ENCODE measurements around the gene PCDHGB6.
A peak's percentile ranks its signal among the peaks of the same experiment; 100 is the strongest.
"Not testable (repeated sequence)": the region's sequence is repeated elsewhere in the genome, so short reads cannot be mapped to it uniquely, and the experiment has no call there.

PCDHGB6 gene

DNA sequence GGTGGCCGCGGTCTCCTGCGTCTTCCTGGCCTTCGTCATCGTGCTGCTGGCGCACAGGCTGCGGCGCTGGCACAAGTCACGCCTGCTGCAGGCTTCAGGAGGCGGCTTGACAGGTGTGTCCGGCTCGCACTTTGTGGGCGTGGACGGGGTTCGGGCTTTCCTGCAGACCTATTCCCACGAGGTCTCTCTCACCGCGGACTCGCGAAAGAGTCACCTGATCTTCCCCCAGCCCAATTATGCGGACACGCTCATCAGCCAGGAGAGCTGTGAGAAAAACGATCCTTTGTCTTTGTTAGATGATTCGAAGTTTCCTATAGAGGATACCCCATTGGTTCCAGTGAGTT lies 7.4 kb downstream of the PCDHGB6 start:
- H4K8ac ChIP-seq (ENCODE audit: low read depth, low read length); H2BK120ac ChIP-seq (ENCODE audit: low read depth, low read length); H2AK5ac ChIP-seq (ENCODE audit: low read length); H3K56ac ChIP-seq (ENCODE audit: low read length); H4K5ac ChIP-seq (ENCODE audit: low read length); H3K36me3 ChIP-seq (ENCODE audit: control insufficient read depth, insufficient read depth, low read length); H3K4me2 ChIP-seq (ENCODE audit: low read length); DNase-seq; H3K23ac ChIP-seq (ENCODE audit: low read length); H3K9ac ChIP-seq (ENCODE audit: low read length); H3K4me3 ChIP-seq (ENCODE audit: low read length); H3K79me1 ChIP-seq (ENCODE audit: low read length); H3K4me1 ChIP-seq (ENCODE audit: control insufficient read depth, low read depth, low read length); H3K4ac ChIP-seq (ENCODE audit: low read depth, low read length); H2BK15ac ChIP-seq (replicated peaks; ENCODE audit: low read depth); H3K27me3 ChIP-seq (ENCODE audit: insufficient read depth, low read length, poor library complexity); H3K18ac ChIP-seq (ENCODE audit: low read length); H3K79me2 ChIP-seq (ENCODE audit: control insufficient read depth, insufficient read depth, low read length); H3K27ac ChIP-seq (ENCODE audit: low read depth, low read length); H2BK5ac ChIP-seq (ENCODE audit: low read length): not testable (repeated sequence)
- WGBS (ENCODE audit: extremely low coverage, insufficient coverage, low lambda C conversion rate): no CpG with 5 or more reads among the region's 24 CpGs

DNA sequence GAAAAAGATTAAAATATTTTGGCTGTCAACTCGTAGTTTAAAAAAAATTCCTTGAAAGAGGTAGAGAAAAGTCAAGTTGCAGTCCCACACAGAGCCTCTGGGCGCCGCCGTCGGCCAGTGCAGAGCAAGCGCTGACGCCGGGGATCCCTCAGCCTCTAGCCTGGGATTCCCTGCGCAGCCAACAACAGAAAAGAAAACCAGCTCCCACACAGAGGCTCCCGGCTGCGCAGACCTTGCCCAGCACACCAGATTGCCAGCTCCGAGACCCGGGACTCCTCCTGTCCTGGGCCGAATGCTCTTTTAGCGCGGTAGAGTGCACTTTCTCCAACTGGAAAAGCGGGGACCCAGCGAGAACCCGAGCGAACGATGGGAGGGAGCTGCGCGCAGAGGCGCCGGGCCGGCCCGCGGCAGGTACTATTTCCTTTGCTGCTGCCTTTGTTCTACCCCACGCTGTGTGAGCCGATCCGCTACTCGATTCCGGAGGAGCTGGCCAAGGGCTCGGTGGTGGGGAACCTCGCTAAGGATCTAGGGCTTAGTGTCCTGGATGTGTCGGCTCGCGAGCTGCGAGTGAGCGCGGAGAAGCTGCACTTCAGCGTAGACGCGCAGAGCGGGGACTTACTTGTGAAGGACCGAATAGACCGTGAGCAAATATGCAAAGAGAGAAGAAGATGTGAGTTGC lies 9.8 kb downstream of the PCDHGB6 start, which contains the start of gene PCDHGB7:
Gene PCDHGB7, plus strand, starts transcription at position 184 of the 679 bp plus-strand sequence. Its CDS starts 183 bp downstream, at position 367.
- H4K5ac ChIP-seq (ENCODE audit: low read length); H3K27ac ChIP-seq (ENCODE audit: low read depth, low read length); H4K8ac ChIP-seq (ENCODE audit: low read depth, low read length); H2BK120ac ChIP-seq (ENCODE audit: low read depth, low read length); H3K79me1 ChIP-seq (ENCODE audit: low read length); H3K27me3 ChIP-seq (ENCODE audit: insufficient read depth, low read length, poor library complexity); H3K79me2 ChIP-seq (ENCODE audit: control insufficient read depth, insufficient read depth, low read length); H2BK5ac ChIP-seq (ENCODE audit: low read length); H3K4me1 ChIP-seq (ENCODE audit: control insufficient read depth, low read depth, low read length); H3K18ac ChIP-seq (ENCODE audit: low read length); H3K4ac ChIP-seq (ENCODE audit: low read depth, low read length); H2AK5ac ChIP-seq (ENCODE audit: low read length); H2BK15ac ChIP-seq (replicated peaks; ENCODE audit: low read depth); H3K23ac ChIP-seq (ENCODE audit: low read length); H3K36me3 ChIP-seq (ENCODE audit: control insufficient read depth, insufficient read depth, low read length): not testable (repeated sequence)
- Histone ChIP-seq H3K4me2 (ENCODE audit: low read length) (peak within 1 kb of the TSS; percentile 25), H3K9ac (ENCODE audit: low read length) (peak within 1 kb of the TSS; percentile 75), H3K4me3 (ENCODE audit: low read length) (peak within 1 kb of the TSS; percentile 70), H3K56ac (ENCODE audit: low read length) (peak within 1 kb of the TSS; percentile 92)
- DNase-seq: peak; percentile 92
- no CpG with 5 or more reads among the region's 47 CpGs for WGBS (ENCODE audit: extremely low coverage, insufficient coverage, low lambda C conversion rate)

DNA sequence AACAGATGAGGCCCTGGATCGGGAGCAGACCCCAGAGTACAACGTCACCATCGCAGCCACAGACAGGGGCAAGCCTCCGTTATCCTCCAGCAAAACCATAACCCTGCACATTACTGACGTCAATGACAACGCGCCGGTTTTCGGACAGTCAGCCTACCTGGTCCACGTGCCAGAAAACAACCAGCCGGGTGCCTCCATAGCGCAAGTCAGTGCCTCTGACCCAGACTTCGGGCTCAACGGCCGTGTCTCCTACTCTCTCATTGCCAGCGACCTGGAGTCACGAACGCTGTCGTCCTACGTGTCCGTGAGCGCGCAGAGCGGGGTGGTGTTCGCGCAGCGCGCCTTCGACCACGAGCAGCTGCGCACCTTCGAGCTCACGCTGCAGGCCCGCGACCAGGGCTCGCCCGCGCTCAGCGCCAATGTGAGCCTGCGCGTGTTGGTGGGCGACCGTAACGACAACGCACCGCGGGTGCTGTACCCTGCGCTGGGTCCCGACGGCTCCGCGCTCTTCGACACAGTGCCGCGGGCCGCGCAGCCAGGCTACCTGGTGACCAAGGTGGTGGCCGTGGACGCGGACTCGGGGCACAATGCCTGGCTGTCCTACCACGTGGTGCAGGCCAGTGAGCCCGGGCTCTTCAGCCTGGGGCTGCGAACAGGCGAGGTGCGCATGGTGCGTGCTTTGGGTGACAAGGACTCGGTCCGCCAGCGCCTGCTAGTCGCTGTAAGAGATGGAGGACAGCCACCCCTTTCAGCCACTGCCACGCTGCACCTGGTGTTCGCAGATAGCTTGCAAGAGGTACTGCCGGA lies 11.5 kb downstream of the PCDHGB6 start:
- Histone ChIP-seq H4K5ac (ENCODE audit: low read length) (no peak overlapping the region), H3K18ac (ENCODE audit: low read length) (no peak overlapping the region), H3K36me3 (ENCODE audit: control insufficient read depth, insufficient read depth, low read length) (no peaks in the 10 kb centered on the region), H2AK5ac (ENCODE audit: low read length) (no peak overlapping the region), H2BK120ac (ENCODE audit: low read depth, low read length) (no peak overlapping the region), H3K27ac (ENCODE audit: low read depth, low read length) (no peak overlapping the region), H3K4ac (ENCODE audit: low read depth, low read length) (no peak overlapping the region), H3K79me2 (ENCODE audit: control insufficient read depth, insufficient read depth, low read length) (no peaks in the 10 kb centered on the region), H3K56ac (ENCODE audit: low read length) (no peak overlapping the region), H3K23ac (ENCODE audit: low read length) (no peak overlapping the region), H4K8ac (ENCODE audit: low read depth, low read length) (no peak overlapping the region), H3K79me1 (ENCODE audit: low read length) (no peaks in the 10 kb centered on the region), H2BK5ac (ENCODE audit: low read length) (no peak overlapping the region), H3K27me3 (ENCODE audit: insufficient read depth, low read length, poor library complexity) (no peaks in the 10 kb centered on the region), H3K9ac (ENCODE audit: low read length) (no peak overlapping the region), H3K4me1 (ENCODE audit: control insufficient read depth, low read depth, low read length) (no peaks in the 10 kb centered on the region), H2BK15ac (replicated peaks; ENCODE audit: low read depth) (no peak overlapping the region), H3K4me3 (ENCODE audit: low read length) (no peak overlapping the region), H3K4me2 (ENCODE audit: low read length) (no peak overlapping the region)
- no CpG with 5 or more reads among the region's 74 CpGs for WGBS (ENCODE audit: extremely low coverage, insufficient coverage, low lambda C conversion rate)
- DNase-seq: no peak

DNA sequence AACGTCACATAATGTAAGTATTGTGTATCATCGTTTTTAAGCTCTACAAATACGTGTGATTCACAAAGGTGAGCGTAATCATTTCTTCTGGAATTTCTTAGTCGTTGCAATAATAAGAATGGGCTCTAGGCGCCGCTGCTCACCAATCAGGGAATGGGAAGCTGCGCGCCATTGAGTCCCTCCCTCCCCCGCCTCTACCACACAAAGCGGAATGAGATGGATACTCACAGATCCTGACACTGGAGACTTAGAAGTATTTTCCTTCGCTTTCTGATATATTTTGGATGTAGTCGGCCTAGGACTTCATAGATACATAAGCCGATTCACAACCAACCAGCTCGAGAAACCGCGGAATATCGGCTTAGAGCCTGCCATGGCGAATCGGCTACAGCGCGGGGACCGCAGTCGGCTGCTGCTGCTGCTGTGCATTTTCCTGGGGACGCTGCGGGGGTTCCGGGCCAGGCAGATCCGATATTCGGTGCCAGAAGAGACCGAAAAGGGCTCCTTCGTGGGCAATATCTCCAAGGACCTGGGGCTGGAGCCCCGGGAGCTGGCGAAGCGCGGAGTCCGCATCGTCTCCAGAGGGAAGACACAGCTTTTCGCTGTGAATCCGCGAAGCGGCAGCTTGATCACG lies 13.2 kb downstream of the PCDHGB6 start, which contains the start of gene PCDHGA11:
Gene PCDHGA11, plus strand, starts transcription at position 197 of the 634 bp plus-strand sequence. Its CDS starts 177 bp downstream, at position 374.
- H2BK120ac ChIP-seq (ENCODE audit: low read depth, low read length): no peak within 1 kb of the TSS
- no peak within 1 kb of the TSS for H3K27ac ChIP-seq (ENCODE audit: low read depth, low read length)
- no peaks in the 10 kb centered on the region for H3K79me1 ChIP-seq (ENCODE audit: low read length)
- H2BK15ac ChIP-seq (replicated peaks; ENCODE audit: low read depth): no peak within 1 kb of the TSS
- H3K4ac ChIP-seq (ENCODE audit: low read depth, low read length): no peak within 1 kb of the TSS
- no peak within 1 kb of the TSS for H3K4me2 ChIP-seq (ENCODE audit: low read length)
- H3K4me3 ChIP-seq (ENCODE audit: low read length): no peak within 1 kb of the TSS
- no peak within 1 kb of the TSS for H3K23ac ChIP-seq (ENCODE audit: low read length)
- no peak within 1 kb of the TSS for H2BK5ac ChIP-seq (ENCODE audit: low read length)
- no peaks in the 10 kb centered on the region for H3K36me3 ChIP-seq (ENCODE audit: control insufficient read depth, insufficient read depth, low read length)
- H3K27me3 ChIP-seq (ENCODE audit: insufficient read depth, low read length, poor library complexity): no peaks in the 10 kb centered on the region
- no peak within 1 kb of the TSS for H3K18ac ChIP-seq (ENCODE audit: low read length)
- no peak within 1 kb of the TSS for H4K5ac ChIP-seq (ENCODE audit: low read length)
- H3K79me2 ChIP-seq (ENCODE audit: control insufficient read depth, insufficient read depth, low read length): no peaks in the 10 kb centered on the region
- DNase-seq: peak; percentile 73
- no peak within 1 kb of the TSS for H4K8ac ChIP-seq (ENCODE audit: low read depth, low read length)
- H3K9ac ChIP-seq (ENCODE audit: low read length): no peak within 1 kb of the TSS
- H3K56ac ChIP-seq (ENCODE audit: low read length): no peak within 1 kb of the TSS
- no CpG with 5 or more reads among the region's 42 CpGs for WGBS (ENCODE audit: extremely low coverage, insufficient coverage, low lambda C conversion rate)
- no peaks in the 10 kb centered on the region for H3K4me1 ChIP-seq (ENCODE audit: control insufficient read depth, low read depth, low read length)
- H2AK5ac ChIP-seq (ENCODE audit: low read length): no peak within 1 kb of the TSS

DNA sequence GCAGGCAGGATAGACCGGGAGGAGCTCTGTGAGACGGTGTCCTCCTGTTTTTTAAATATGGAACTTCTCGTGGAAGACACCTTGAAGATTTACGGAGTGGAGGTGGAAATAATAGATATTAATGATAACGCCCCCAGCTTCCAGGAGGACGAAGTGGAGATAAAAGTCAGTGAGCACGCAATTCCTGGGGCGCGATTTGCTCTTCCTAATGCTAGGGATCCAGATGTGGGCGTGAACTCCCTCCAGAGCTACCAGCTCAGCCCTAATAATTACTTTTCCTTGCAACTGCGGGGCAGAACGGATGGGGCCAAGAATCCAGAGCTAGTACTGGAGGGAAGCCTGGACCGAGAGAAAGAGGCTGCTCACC lies 13.7 kb downstream of the PCDHGB6 start:
- Histone ChIP-seq H2BK5ac (ENCODE audit: low read length) (no peak overlapping the region), H4K8ac (ENCODE audit: low read depth, low read length) (no peak overlapping the region), H3K4me1 (ENCODE audit: control insufficient read depth, low read depth, low read length) (no peaks in the 10 kb centered on the region), H3K27me3 (ENCODE audit: insufficient read depth, low read length, poor library complexity) (no peaks in the 10 kb centered on the region), H3K56ac (ENCODE audit: low read length) (no peak overlapping the region), H3K18ac (ENCODE audit: low read length) (no peak overlapping the region), H2BK120ac (ENCODE audit: low read depth, low read length) (no peak overlapping the region), H4K5ac (ENCODE audit: low read length) (no peak overlapping the region), H3K4me3 (ENCODE audit: low read length) (no peak overlapping the region), H3K4ac (ENCODE audit: low read depth, low read length) (no peak overlapping the region), H3K79me2 (ENCODE audit: control insufficient read depth, insufficient read depth, low read length) (no peaks in the 10 kb centered on the region), H2AK5ac (ENCODE audit: low read length) (no peak overlapping the region), H3K9ac (ENCODE audit: low read length) (no peak overlapping the region), H3K36me3 (ENCODE audit: control insufficient read depth, insufficient read depth, low read length) (no peaks in the 10 kb centered on the region), H3K79me1 (ENCODE audit: low read length) (no peaks in the 10 kb centered on the region), H2BK15ac (replicated peaks; ENCODE audit: low read depth) (no peak overlapping the region), H3K27ac (ENCODE audit: low read depth, low read length) (no peak overlapping the region), H3K23ac (ENCODE audit: low read length) (no peak overlapping the region), H3K4me2 (ENCODE audit: low read length) (no peak overlapping the region)
- DNase-seq: no peak
- no CpG with 5 or more reads among the region's 13 CpGs for WGBS (ENCODE audit: extremely low coverage, insufficient coverage, low lambda C conversion rate)

Data from mesendoderm (in vitro differentiated cells).